AG20443 (cell line): ENCODE results near the gene NEUROD4.

Source experiments
- DNase-seq: peaks from one replicate; pipeline ENCODE4 v3.0.0; 2012; ENCODE audit warnings: low spot score, mixed read lengths

The NEUROD4 gene

GRCh38 chr12:55058776-55059175 is 39.0 kb downstream of the NEUROD4 start:
- no peak for DNase-seq

GRCh38 chr12:55060470-55060869 is 40.7 kb downstream of the NEUROD4 start:
- DNase-seq: no peak

- DNase-seq: no peak
Observed at GRCh38 chr12:55061024-55061423, 41.2 kb downstream of the NEUROD4 start.

- DNase-seq: no peak
Observed at GRCh38 chr12:55063291-55063690, 43.5 kb downstream of the NEUROD4 start.

GRCh38 chr12:55065535-55065934 is 45.8 kb downstream of the NEUROD4 start:
- DNase-seq: no peak

- no peak for DNase-seq
Observed at GRCh38 chr12:55067701-55068100, 47.9 kb downstream of the NEUROD4 start.

- DNase-seq: peak; percentile 82
Observed at GRCh38 chr12:55068416-55069010, 48.7 kb downstream of the NEUROD4 start.

- DNase-seq: no peak
Observed at GRCh38 chr12:55072083-55072482, 52.3 kb downstream of the NEUROD4 start.

- peak; percentile 74 for DNase-seq
Observed at GRCh38 chr12:55073043-55074022, 53.6 kb downstream of the NEUROD4 start.

GRCh38 chr12:55074806-55075205 is 55.0 kb downstream of the NEUROD4 start:
- no peak for DNase-seq
